CD4-positive, alpha-beta T cell (primary cell): ENCODE data around the gene ST6GALNAC4. TPM values are rescaled to one million over a fixed set of nuclear protein-coding genes. Genes with fewer than 3 reads are reported as not detected.

Experiments
- ATAC-seq: fragments of 200-7000 bp; cut with Tn5 transposase; one replicate; pipeline ENCODE4 v1.10.0; 2022; ENCODE audit warnings: mild to moderate bottlenecking; ENCODE audit not compliant: poor library complexity
- CTCF ChIA-PET: fragments of 350-600 bp; sonication (Branson Sonifier 250); formaldehyde crosslinking; loops from one replicate; lab custom pipeline; 2021; ENCODE audit warnings: antibody characterized with exemption, inconsistent platforms; lab: Charles Lee
- POLR2A ChIA-PET: fragments of 350-600 bp; sonication (Branson Sonifier 250); formaldehyde crosslinking; loops from one replicate; lab custom pipeline; 2021; ENCODE audit warnings: antibody characterized with exemption, inconsistent platforms; lab: Charles Lee
- DNase-seq, 14 experiments: peaks; one replicate each; pipeline ENCODE4 v3.0.0-alpha.2; 2013 to 2020; ENCODE audit warnings: mixed read lengths in 2 of 14
- H3K27ac ChIP-seq, 2 donors: one replicate each; pipeline versions ENCODE4 v1.5.1 to v1.7.0; 2013; ENCODE audit warnings: low read length in 2 of 2, low read depth in 1 of 2, mild to moderate bottlenecking in 1 of 2
- H3K27me3 ChIP-seq, 2 experiments: 1 replicate in 1 of 2; 2 replicates in 1 of 2; pipeline versions ENCODE4 v1.6.1 to v1.7.0; 2013; ENCODE audit warnings: low read length in 2 of 2, control low read depth in 1 of 2, mild to moderate bottlenecking in 1 of 2, moderate library complexity in 1 of 2; ENCODE audit not compliant: insufficient read depth in 2 of 2, control insufficient read depth in 1 of 2
- H3K36me3 ChIP-seq: one replicate; pipeline ENCODE4 v1.6.1; 2013; ENCODE audit warnings: low read length, control low read depth; ENCODE audit not compliant: insufficient read depth
- H3K4me1 ChIP-seq: one replicate; pipeline ENCODE4 v1.6.1; 2013; ENCODE audit warnings: low read length, control low read depth; ENCODE audit not compliant: insufficient read depth
- H3K4me3 ChIP-seq: one replicate; pipeline ENCODE4 v1.5.1; 2013; ENCODE audit warnings: mild to moderate bottlenecking, low read length, moderate library complexity
- H3K9me3 ChIP-seq, 2 experiments: 1 replicate in 1 of 2; 2 replicates in 1 of 2; pipeline versions ENCODE4 v1.6.1 to v1.7.0; 2013; ENCODE audit warnings: low read length in 2 of 2, mild to moderate bottlenecking in 2 of 2, control low read depth in 1 of 2, moderate library complexity in 1 of 2; ENCODE audit not compliant: control insufficient read depth in 1 of 2, insufficient read depth in 1 of 2
- H3K27ac Mint-ChIP-seq: one replicate; pipeline ENCODE4 v1.8.0; 2020; ENCODE audit warnings: mixed read lengths
- H3K27me3 Mint-ChIP-seq: one replicate; pipeline ENCODE4 v1.8.0; 2021; ENCODE audit warnings: mixed read lengths
- H3K36me3 Mint-ChIP-seq: one replicate; pipeline ENCODE4 v1.8.0; 2021; ENCODE audit warnings: low read depth, mixed read lengths
- H3K4me1 Mint-ChIP-seq: one replicate; pipeline ENCODE4 v1.8.0; 2021; ENCODE audit warnings: low read depth, mixed read lengths
- H3K4me3 Mint-ChIP-seq: one replicate; pipeline ENCODE4 v1.8.0; 2020; ENCODE audit warnings: mild to moderate bottlenecking, mixed read lengths
- H3K9me3 Mint-ChIP-seq: one replicate; pipeline ENCODE4 v1.8.0; 2020; ENCODE audit warnings: mixed read lengths
- intact Hi-C, 2 experiments: fragments of 100-400 bp; cut with DNase I in 1 of 2; cut with micrococcal nuclease in 1 of 2; formaldehyde crosslinking; loops; one replicate each; pipeline versions ENCODE4 v1.15.1 to v1.9.0; 2023 to 2025; cut with DNase I, micrococcal nuclease
- total RNA-seq, 174 experiments: library from RNA in 2 of 174; stranded (reverse) in 2 of 174; gene quantifications; one replicate each; pipeline ENCODE4 v1.2.3 and lab custom pipeline; 2021 to 2026
- TF ChIP-seq, protein P1 (sequence below): fragments of 200-600 bp; IDR thresholded peaks from one replicate; pipeline ENCODE4 v1.8.0; 2022; ENCODE audit warnings: antibody characterized with exemption, mild to moderate bottlenecking

ST6GALNAC4 gene
- total RNA-seq, 2 experiments from 2014 or later: 28.7 to 30.2 TPM

DNA sequence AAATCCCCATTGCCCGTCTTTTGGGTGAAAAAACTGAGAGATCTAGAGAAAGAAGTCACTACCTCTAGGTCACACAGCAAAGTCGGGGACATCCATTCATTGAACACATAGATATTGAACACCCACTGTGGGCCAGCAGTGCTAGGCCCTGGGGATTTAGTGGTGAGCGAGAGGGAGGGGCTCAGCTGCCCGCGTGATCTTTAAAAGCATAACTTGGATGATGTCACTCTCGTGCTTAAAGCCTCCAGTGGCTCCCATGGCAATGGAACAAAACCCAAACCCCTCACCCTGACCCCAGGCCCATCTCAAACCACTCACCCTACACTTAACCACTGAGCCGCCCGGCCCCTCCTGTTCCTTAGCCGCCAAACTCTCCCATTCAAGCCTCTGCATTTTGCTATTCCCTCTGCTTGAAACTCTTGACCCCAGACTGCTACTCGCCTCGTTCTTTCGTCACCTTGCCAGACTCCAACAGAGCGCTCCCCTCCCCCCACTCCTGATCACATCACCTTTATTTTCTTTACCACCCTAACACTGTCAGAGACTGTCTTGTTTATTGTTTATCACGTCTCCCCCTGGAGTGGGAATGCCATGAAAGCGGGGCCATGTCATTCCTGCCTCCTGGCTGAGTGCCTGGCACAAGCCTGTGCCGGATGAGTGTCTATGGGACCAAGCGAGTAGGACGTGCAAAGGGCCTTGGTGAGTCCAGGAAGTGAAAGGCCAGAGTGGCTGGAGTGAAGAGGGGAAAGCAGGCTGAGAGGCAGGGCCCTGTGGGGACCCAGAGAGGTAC lies 14.4 kb upstream of the ST6GALNAC4 start:
- Histone ChIP-seq H3K9me3 (no peaks in the 10 kb centered on the region), H3K27ac (no peak overlapping the region), H3K36me3 (no peaks in the 10 kb centered on the region), H3K27me3 (peaks cover 0 to 8% of the 10 kb centered on the region in 2 experiments), H3K4me1 (peaks cover 69% of the 10 kb centered on the region), H3K4me3 (peak overlapping the region; percentile 49)
- Mint-ChIP-seq H3K36me3 (peaks cover 8% of the 10 kb centered on the region), H3K27ac (peak overlapping the region; percentile 31), H3K4me1 (peaks cover 55% of the 10 kb centered on the region), H3K9me3 (no peaks in the 10 kb centered on the region), H3K27me3 (no peaks in the 10 kb centered on the region), H3K4me3 (peak overlapping the region; percentile 86)
- ChIA-PET CTCF (interaction anchor here (0.5 to 1.5 kb wide), 2 partner anchors 11 to 138 kb away, joined by 3 to 4 read pairs; no protein-coding TSS in a partner anchor), POLR2A (interaction anchor here (0.9 to 2.4 kb wide), 2 partner anchors 12 to 47 kb away, joined by 4 to 7 read pairs; no protein-coding TSS in a partner anchor)
- TF ChIP-seq, protein P1, sequence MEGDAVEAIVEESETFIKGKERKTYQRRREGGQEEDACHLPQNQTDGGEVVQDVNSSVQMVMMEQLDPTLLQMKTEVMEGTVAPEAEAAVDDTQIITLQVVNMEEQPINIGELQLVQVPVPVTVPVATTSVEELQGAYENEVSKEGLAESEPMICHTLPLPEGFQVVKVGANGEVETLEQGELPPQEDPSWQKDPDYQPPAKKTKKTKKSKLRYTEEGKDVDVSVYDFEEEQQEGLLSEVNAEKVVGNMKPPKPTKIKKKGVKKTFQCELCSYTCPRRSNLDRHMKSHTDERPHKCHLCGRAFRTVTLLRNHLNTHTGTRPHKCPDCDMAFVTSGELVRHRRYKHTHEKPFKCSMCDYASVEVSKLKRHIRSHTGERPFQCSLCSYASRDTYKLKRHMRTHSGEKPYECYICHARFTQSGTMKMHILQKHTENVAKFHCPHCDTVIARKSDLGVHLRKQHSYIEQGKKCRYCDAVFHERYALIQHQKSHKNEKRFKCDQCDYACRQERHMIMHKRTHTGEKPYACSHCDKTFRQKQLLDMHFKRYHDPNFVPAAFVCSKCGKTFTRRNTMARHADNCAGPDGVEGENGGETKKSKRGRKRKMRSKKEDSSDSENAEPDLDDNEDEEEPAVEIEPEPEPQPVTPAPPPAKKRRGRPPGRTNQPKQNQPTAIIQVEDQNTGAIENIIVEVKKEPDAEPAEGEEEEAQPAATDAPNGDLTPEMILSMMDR: no peak
- ATAC-seq (peak; percentile 16), DNase-seq (peak in 2 of 14 experiments; percentile 62 to 67)
- intact Hi-C loops: loop anchor here in 1 of 2 experiments (10.0 kb wide), 1 partner anchor 1714 kb away; the partner anchor contains the start of gene ASB6

GRCh38 chr9:127930231-127931091 lies 13.6 kb upstream of the ST6GALNAC4 start, which contains the start of gene PIP5KL1:
PIP5KL1 (minus strand) TSS chr9:127930777; CDS start chr9:127930752, 25 bp downstream.
- ChIA-PET CTCF (interaction anchor here (1.2 to 1.5 kb wide), 2 partner anchors 12 to 187 kb away, joined by 3 to 4 read pairs; no protein-coding TSS in a partner anchor), POLR2A (interaction anchor here (0.6 to 2.4 kb wide), 13 partner anchors 8 to 195 kb away, joined by 3 to 7 read pairs (median 4); partner anchors contain the start of genes CDK9, NAIF1, ST6GALNAC6 and TOR2A)
- Mint-ChIP-seq H3K9me3 (no peaks in the 10 kb centered on the region), H3K36me3 (no peaks in the 10 kb centered on the region), H3K4me3 (peak within 1 kb of the TSS; percentile 86), H3K27me3 (no peaks in the 10 kb centered on the region), H3K4me1 (peaks cover 47% of the 10 kb centered on the region), H3K27ac (peak within 1 kb of the TSS; percentile 49)
- peaks cover 0 to 8% of the 10 kb centered on the region in 2 experiments for H3K27me3 ChIP-seq
- ATAC-seq (peak; percentile 58), DNase-seq (peak; percentile 46 to 86 (median 62))
- H3K9me3 ChIP-seq: no peaks in the 10 kb centered on the region
- H3K4me3 ChIP-seq: peak within 1 kb of the TSS; percentile 49
- H3K4me1 ChIP-seq: peaks cover 62% of the 10 kb centered on the region
- intact Hi-C loops: loop anchor here in 1 of 2 experiments (10.0 kb wide), 1 partner anchor 1714 kb away; the partner anchor contains the start of gene ASB6
- H3K36me3 ChIP-seq: no peaks in the 10 kb centered on the region
- TF ChIP-seq, protein P1: no peak
- H3K27ac ChIP-seq: no peak within 1 kb of the TSS

- intact Hi-C loops: no loop called here
- H3K9me3 ChIP-seq: no peaks in the 10 kb centered on the region
- DNase-seq (no peak), ATAC-seq (no peak)
- ChIA-PET CTCF (interaction anchor here (1.0 to 1.5 kb wide), 3 partner anchors 13 to 188 kb away, joined by 3 to 4 read pairs (median 3); no protein-coding TSS in a partner anchor), POLR2A (interaction anchor here (0.6 to 2.4 kb wide), 10 partner anchors 9 to 194 kb away, joined by 3 to 7 read pairs (median 4); partner anchors contain the start of genes NAIF1 and TOR2A)
- H3K27me3 ChIP-seq: peaks cover 0 to 8% of the 10 kb centered on the region in 2 experiments
- H3K27ac Mint-ChIP-seq: peak overlapping the region; percentile 49
- peaks cover 39% of the 10 kb centered on the region for H3K4me1 Mint-ChIP-seq
- H3K36me3 Mint-ChIP-seq: no peaks in the 10 kb centered on the region
- H3K27ac ChIP-seq: no peak overlapping the region
- H3K4me3 Mint-ChIP-seq: peak overlapping the region; percentile 79
- H3K27me3 Mint-ChIP-seq: peaks cover 4% of the 10 kb centered on the region
- TF ChIP-seq, protein P1: no peak
- no peak overlapping the region for H3K4me3 ChIP-seq
- H3K36me3 ChIP-seq: no peaks in the 10 kb centered on the region
- peaks cover 54% of the 10 kb centered on the region for H3K4me1 ChIP-seq
- no peaks in the 10 kb centered on the region for H3K9me3 Mint-ChIP-seq
Measured at GRCh38 chr9:127929625-127929979, 12.8 kb upstream of the ST6GALNAC4 start.
